NCI-H2196 treated with DMSO at 0.1 percent for 48 hours (cell line): ENCODE data around the gene FBLN5.
"Not testable (repeated sequence)": the region's sequence is repeated elsewhere in the genome, so short reads cannot be mapped to it uniquely, and the experiment has no call there.

Experiments
- DNase-seq: peaks from one replicate; lab custom pipeline; 2025; ENCODE audit not compliant: unreplicated experiment; lab: John Stamatoyannopoulos, UW

Gene FBLN5

DNA sequence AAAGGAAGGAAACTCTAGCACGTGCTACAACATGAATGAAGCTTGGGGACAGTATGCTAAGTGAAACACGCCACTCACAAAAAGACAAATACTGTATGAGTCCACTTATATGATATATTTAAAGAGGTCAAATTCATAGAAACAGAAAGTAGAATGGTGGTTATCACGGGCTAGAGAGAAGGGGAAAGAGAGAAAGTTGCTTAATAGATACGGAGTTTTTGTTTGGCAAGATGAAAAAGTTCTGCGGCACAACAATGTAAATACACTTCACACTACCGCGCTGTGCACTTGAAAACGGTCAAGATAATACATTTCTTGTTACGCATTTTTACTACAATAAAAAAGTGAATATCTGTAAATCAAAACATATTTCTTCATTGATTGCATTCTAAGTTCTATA is 37.3 kb downstream of the FBLN5 start:
- no peak for DNase-seq

DNA sequence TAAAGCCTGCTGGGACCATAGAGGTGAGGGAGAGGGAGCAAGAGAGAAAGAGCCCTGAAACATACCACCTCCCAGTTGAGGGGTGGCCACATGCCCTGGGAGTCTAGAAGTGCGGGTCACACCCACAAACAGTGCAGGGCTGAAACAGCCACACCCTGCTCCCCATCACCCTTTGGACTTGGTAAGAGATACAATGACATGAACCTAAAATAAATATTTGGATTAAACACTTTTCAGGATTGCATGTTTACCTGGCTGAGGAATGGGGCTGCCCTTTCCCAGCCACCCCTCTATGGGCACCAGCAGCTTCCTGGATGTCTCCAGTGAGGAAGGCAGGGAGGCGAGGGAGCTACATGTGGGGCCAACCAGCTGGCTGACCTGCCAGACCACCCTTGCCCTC is 41.1 kb downstream of the FBLN5 start:
- no peak for DNase-seq

DNA sequence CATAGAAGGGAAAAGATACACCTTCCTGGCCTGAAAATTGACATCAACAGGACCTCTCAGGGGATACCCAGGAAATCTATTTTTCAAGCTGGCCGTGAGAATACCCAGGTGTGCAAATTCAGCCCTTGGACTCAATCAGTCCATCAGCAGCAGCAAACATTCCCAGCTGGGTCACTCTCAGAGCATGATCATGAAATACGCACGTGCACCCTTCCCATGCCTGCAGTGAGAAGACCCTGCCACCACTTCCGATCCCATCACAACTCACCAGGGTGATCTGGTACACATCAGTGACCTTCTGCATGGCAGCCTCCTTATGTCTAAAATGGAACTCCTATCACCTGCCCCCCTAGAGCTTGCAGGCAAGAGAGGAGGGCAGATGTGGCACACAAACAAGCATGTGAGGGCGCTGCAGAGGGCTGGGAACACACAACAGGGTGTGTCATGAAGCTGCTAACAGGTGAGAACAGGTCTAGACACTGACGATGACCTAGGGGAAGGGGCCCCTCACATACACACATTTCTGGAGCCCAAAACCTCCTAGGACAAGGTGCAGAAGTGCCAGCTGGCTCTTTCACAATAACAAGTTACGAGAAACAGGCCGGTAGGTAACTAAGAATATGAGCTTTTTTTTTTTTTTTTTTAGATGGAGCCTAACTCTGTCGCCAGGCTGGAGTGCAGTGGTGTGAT is 42.4 kb downstream of the FBLN5 start:
- DNase-seq = no peak

- DNase-seq = no peak
Measured at GRCh38 chr14:91904483-91904882, 43.0 kb downstream of the FBLN5 start.

DNA sequence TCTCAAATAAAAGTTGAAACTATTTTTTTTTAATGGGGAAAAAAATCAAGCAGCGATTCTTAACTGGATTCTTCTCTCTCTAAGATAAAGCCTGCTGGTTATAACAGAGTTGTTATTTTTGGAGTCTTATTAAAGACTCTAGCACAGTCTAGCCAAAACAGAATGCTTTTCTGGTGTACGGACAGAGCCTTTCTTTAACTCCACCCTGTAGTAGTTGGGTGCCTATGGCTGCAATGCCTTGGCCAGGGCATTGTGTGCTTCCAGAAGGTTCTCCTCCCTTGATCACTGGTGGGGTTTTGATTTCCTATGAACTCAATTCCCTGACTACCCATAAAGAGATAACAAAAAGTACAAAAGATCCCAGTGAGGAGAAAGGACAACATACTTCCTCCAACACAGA is 44.4 kb downstream of the FBLN5 start:
- no peak for DNase-seq

- DNase-seq = no peak
Measured at GRCh38 chr14:91902336-91902735, 45.2 kb downstream of the FBLN5 start.

- no peak for DNase-seq
Measured at GRCh38 chr14:91901449-91902226, 45.9 kb downstream of the FBLN5 start.

DNA sequence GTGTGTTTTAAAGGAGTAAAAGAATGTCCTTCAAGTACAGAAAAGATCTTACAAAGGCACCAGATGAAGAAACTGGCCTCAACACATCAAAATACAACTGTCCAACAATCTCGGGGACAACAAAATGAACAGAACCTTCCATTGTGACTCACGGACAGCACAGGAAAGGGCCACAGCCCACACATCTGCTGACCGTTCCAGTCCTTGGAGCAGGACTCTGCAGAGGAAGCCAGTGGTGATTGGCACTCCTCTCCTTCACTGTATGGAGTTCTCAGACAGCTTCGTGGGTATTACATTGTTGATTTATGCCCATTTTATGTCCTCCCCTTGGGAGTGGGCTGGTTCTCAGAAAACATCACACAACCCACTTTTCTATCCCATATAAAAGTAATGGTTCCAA is 47.7 kb downstream of the FBLN5 start:
- DNase-seq = no peak

GRCh38 chr14:91899213-91899612 is 48.3 kb downstream of the FBLN5 start:
- no peak for DNase-seq

GRCh38 chr14:91898372-91898771 is 49.1 kb downstream of the FBLN5 start:
- no peak for DNase-seq

DNA sequence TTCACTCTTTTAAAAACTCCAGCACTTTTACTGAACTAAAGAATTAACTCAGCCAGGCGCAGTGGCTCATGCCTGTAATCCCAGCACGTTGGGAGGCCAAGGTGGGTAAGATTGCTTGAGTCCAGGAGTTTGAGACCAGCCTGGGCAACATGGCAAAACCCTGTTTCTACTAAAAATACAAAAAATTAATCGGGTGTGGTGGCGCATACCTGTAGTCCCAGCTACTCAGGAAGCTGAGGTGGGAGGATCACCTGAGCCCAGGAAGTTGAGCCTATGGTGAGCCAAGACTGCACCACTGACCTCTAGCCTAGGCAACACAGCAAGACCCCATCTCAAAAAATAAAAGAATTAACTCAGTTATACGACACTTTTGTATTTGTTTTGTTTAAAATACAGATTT is 49.8 kb downstream of the FBLN5 start:
- DNase-seq = not testable (repeated sequence)

DNA sequence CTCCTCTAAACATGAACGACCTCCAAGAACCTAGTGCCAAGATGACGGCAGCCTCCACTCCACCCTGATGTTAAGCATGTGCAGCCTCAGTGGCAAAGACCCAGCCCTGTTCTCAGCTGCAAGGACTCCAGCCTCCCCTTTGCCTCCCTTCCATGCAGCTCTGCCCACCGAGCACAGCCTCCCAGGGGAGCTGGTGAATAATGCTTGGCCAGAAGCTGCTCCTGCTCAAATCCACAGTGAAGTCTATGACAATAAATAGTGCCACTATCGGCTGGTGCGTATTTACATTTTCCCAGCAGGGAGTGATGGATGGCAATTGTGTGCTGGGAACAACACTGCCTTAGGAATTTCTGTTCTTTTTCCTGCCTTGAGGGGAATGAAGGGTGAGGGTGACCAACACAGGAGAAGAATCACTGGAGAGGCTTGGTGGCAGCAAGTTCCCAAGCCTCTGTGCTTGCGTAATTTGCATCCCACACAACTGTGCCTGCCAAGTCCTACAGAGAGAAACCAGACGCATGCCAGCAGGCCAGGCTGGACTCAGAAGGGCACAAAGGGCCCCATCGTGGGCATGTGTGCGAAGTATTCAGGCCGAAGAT is 50.3 kb downstream of the FBLN5 start:
- DNase-seq = no peak

DNA sequence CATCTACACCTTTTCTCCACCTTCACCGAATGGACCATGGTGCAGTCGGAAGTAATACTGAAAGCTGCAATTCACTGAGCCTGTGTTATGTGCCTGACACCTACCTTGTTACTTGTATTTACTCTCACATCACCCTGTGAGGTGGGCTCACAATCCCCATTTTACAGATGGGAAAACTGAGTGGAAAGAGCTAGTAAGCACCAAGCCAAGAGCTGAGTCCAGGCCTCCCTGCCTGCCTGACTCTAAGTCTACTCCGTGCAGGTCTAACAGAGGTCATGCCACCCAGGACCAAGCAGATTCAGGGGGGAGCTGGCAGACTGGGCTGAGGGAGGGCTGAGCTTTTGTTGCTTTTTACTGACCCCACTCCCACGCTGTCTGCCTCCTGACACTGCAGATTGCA is 51.1 kb downstream of the FBLN5 start:
- DNase-seq = no peak

DNA sequence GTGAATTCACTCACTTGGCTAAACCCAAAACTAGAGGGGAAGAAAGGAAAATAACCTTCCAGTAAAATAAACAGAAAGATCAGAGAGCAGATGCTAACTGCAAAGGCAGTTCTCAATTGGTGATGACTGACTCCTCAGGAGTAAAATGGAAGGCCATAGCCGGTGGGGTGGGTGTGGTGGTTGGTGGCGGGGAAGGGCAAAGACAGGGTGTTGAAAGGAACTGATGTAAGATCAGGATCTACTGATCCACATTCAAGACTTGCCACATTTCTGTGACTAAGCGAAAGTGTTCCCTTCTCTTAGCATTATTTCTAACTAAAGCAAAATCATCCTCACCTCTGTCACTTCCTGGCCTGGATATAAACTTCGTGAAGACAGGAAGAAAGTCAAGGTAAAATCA is 53.8 kb downstream of the FBLN5 start:
- no peak for DNase-seq

GRCh38 chr14:91893007-91893406 is 54.5 kb downstream of the FBLN5 start:
- no peak for DNase-seq

DNA sequence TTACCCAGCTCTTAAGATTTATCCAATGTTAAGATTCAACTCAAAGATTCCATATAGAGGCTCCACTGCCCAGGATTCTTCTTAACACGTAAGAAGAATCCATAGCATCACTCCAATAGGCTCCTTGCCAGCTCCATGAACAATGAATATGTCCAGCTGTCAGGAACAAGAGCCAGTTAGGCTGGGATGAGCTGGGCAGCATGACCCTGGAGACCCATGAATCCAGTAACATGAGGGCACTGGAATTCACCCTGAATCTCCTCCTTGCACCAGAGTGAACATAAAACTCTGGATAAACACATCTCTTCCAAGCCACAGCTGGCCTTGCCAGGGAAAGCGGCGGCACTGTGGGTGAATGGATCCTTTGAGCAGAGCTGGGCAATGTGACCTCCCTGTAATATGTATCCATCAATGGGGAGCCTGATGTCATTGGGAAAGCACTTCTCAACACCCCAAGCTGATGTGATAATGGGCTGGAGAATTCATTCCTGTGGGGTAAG is 55.7 kb downstream of the FBLN5 start:
- no peak for DNase-seq

DNA sequence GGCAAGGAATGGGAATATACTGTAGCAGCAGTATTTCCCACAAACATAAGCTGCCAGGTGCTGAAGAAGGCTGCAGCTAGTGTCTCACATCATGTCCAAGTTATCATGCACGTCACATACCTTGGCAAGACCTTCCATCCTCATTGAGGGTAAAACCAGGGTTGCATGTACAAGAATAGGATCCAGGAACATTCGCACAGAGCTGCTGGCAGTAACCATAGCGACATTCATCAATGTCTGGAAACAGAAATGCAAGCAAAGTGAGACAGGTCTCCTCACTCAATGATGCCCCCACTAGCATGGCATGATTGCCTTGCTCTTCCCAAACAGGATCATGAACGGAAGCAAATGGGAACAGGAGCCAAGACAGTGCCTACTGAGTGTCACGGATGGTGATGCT is 56.4 kb downstream of the FBLN5 start:
- DNase-seq = no peak

- no peak for DNase-seq
Measured at GRCh38 chr14:91890291-91890749, 57.2 kb downstream of the FBLN5 start.

GRCh38 chr14:91889477-91890211 is 57.9 kb downstream of the FBLN5 start:
- DNase-seq = peak; percentile 50

DNA sequence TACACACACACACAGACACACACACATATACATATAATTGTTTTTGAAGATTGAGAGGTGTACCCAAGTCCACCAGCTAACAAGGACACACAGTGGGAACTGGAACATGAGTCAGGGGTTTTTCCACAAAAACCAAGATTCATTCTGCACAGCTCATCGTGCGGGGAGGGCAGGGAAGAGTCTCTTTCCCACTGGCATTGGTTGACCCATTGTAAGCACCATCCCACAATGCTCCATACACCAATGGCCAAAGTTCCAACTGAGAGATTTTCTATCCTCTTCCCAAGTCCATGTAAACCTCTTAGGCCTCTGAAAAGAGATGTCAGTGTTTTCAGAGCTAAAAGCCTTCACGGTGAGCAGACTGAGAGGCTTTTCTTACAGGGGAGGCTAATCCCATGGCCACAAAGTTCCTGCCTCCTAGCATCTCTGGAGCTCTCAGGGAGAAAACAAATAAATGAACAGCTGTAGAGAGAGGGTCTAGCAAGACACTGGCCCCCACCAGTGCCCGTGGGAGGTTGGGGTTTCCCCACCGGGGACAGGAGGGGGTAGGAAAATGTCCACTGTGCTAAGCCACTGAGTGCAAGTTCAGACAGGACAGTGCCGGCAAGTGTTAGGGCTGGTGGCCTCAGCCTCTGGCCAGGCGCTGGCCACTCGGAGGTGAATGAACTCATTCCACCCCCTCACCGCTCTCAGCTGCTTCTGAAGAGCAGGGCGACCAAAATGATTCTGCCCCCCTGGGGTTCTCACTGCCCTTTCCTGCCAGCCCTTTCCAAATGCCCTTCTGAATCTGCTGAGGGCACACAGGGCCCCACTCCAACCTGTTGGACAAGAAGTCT is 58.6 kb downstream of the FBLN5 start:
- DNase-seq = no peak
